Lung (tissue), 12 donors: ENCODE data around the gene MED27. TPM values are rescaled to one million over a fixed set of nuclear protein-coding genes. Genes with fewer than 3 reads are reported as not detected.
A peak's percentile ranks its signal among the peaks of the same experiment; 100 is the strongest.

Source experiments
- ATAC-seq: fragments of 200-7000 bp; cut with Tn5 transposase; one replicate; pipeline ENCODE4 v1.9.1; 2020; ENCODE audit warnings: moderate number of reproducible peaks; ENCODE audit not compliant: insufficient read depth, low FRiP score
- DNase-seq, 3 donors: peaks; one replicate each; pipeline ENCODE4 v3.0.0-alpha.2; 2013 to 2017
- H3K27ac ChIP-seq, 2 donors: one replicate each; pipeline ENCODE4 v1.5.1; 2013; ENCODE audit warnings: mild to moderate bottlenecking in 2 of 2, moderate library complexity in 2 of 2, control low read depth in 1 of 2, inconsistent platforms in 1 of 2, low read depth in 1 of 2, low read length in 1 of 2
- H3K27me3 ChIP-seq, 3 donors: one replicate each; pipeline ENCODE4 v1.5.1; 2013; ENCODE audit warnings: low read length in 2 of 3; ENCODE audit not compliant: control insufficient read depth in 3 of 3, insufficient read depth in 3 of 3
- H3K36me3 ChIP-seq, 4 donors: one replicate each; pipeline ENCODE4 v1.5.1; 2013; ENCODE audit warnings: low read length in 4 of 4, mild to moderate bottlenecking in 1 of 4, moderate library complexity in 1 of 4; ENCODE audit not compliant: control insufficient read depth in 4 of 4, insufficient read depth in 4 of 4
- H3K4me1 ChIP-seq, 5 donors: one replicate each; pipeline ENCODE4 v1.5.1; 2013; ENCODE audit warnings: low read length in 5 of 5, mild to moderate bottlenecking in 2 of 5, moderate library complexity in 1 of 5; ENCODE audit not compliant: control insufficient read depth in 5 of 5, insufficient read depth in 5 of 5
- H3K4me3 ChIP-seq: one replicate; pipeline ENCODE4 v1.5.1; 2013; ENCODE audit warnings: mild to moderate bottlenecking, control low read depth, moderate library complexity
- H3K9ac ChIP-seq, 2 donors: one replicate each; pipeline ENCODE4 v1.5.1; 2013; ENCODE audit warnings: low read length in 2 of 2, control low read depth in 1 of 2; ENCODE audit not compliant: insufficient read depth in 1 of 2
- H3K9me3 ChIP-seq, 4 donors: one replicate each; pipeline ENCODE4 v1.5.1; 2013; ENCODE audit warnings: low read length in 3 of 4, mild to moderate bottlenecking in 1 of 4, moderate library complexity in 1 of 4; ENCODE audit not compliant: control insufficient read depth in 4 of 4, insufficient read depth in 3 of 4
- WGBS, 2 donors: extraction: QIAGEN DNeasy Blood & Tissue Kit; methylation state at CpG; one replicate each; pipeline ENCODE4 v1.1.7; 2013; 5-methylcytosine and 5-hydroxymethylcytosine counted together
- polyA plus RNA-seq, 2 donors: library from polyadenylated mRNA; stranded (reverse); fragments of 200-250 nt; gene quantifications; one replicate each; pipeline ENCODE4 v1.2.1, GENCODE V29; 2013
- total RNA-seq, 2 donors: library from RNA; depleted of rRNA in 1 of 2; stranded (reverse); fragments of >200 nt in 1 of 2; gene quantifications; one replicate each; pipeline ENCODE4 v1.2.1, GENCODE V29; 2014 to 2021
- TF ChIP-seq, protein P1 (sequence below): IDR thresholded peaks from 2 replicates; pipeline ENCODE4 v1.5.1; 2012; ENCODE audit warnings: mild to moderate bottlenecking; ENCODE audit errors: control extremely low read depth, extremely low read depth
- donor health status: control.
- donor health status: control.
- donor health status: Bipolar disorder and iron deficiency.
- donor health status: healthy.
- donor health status: DM: yes; HTN: yes; CAD: no.

The MED27 gene
- total and polyA plus RNA-seq, 4 donors, result 9.8 to 22.3 (median 16.7) TPM

DNA sequence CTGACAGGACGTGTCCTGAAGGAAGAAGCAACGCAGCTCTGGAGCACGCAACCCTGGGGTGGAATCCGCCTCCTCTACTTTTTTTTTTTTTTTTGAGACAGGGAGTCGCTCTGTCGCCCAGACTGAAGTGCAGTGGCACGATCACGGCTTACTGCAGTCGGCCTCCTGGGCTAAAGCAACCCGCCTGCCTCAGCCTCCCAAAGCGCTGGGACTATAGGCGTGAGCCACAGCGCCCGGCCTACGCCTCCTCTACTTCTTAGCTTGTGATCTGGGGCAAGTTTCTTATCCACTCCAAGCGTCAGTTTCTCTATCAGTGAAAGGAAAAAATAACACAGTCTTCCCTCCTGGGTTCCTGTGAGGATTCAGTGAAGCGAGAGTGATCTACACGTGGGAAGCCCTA is 243.6 kb downstream of the MED27 start:
- no peak for DNase-seq
- no peak overlapping the region for H3K4me3 ChIP-seq
- H3K9me3 ChIP-seq, result peaks cover 0 to 22% (median 5%) of the 10 kb centered on the region in 4 donors
- no peak overlapping the region for H3K27ac ChIP-seq
- no peaks in the 10 kb centered on the region for H3K36me3 ChIP-seq
- ATAC-seq, result no peak
- TF ChIP-seq, protein P1, sequence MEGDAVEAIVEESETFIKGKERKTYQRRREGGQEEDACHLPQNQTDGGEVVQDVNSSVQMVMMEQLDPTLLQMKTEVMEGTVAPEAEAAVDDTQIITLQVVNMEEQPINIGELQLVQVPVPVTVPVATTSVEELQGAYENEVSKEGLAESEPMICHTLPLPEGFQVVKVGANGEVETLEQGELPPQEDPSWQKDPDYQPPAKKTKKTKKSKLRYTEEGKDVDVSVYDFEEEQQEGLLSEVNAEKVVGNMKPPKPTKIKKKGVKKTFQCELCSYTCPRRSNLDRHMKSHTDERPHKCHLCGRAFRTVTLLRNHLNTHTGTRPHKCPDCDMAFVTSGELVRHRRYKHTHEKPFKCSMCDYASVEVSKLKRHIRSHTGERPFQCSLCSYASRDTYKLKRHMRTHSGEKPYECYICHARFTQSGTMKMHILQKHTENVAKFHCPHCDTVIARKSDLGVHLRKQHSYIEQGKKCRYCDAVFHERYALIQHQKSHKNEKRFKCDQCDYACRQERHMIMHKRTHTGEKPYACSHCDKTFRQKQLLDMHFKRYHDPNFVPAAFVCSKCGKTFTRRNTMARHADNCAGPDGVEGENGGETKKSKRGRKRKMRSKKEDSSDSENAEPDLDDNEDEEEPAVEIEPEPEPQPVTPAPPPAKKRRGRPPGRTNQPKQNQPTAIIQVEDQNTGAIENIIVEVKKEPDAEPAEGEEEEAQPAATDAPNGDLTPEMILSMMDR, result no peak
- H3K27me3 ChIP-seq, result peaks cover 0 to 12% (median 0%) of the 10 kb centered on the region in 3 donors
- H3K4me1 ChIP-seq, result peaks cover 0 to 14% (median 0%) of the 10 kb centered on the region in 5 donors
- WGBS, 2 donors, result 80 to 84% methylated on average over 18 of the region's 18 CpGs
- no peak overlapping the region for H3K9ac ChIP-seq

DNA sequence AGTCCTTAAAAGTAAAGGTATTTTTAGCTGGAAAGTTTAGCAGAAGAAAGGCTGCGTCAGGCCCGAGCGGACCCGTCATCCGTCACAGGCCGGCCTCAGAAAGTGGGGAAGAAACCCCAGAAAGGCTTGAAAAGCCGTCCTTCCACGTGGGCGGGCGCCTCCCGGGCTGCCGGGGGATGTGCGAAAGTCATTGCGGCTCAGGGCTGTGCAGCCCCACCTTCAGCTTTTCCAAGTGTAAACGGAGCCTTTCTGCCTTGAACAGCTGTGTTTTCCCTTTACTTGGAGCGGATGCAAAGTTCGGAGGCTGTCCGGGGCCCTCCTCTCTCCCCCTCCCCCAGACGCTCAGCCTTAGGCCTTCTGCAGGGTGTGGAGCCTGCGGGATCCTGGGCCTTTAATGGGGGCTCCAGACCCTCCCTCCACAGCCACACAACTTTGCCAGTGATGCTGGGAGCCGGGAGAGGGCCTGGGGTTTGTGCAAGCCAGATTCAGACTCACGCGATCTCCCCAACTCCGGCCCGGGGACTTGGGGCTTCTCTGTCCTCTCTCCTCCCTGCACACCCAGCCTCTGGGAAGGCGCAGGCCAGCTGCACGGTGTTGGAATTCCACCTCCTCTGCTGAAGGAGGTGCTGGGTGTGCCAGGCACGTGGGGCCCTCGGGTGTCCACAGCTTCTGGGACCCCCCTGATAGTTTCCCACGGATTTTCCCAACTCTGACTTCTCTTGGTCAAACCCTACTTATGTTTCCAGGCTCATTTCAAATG is 244.3 kb downstream of the MED27 start:
- Histone ChIP-seq H3K4me3 (no peak overlapping the region), H3K27me3 (peaks cover 0 to 12% (median 0%) of the 10 kb centered on the region in 3 donors), H3K9ac (no peak overlapping the region), H3K36me3 (no peaks in the 10 kb centered on the region), H3K27ac (no peak overlapping the region), H3K4me1 (peaks cover 0 to 14% (median 0%) of the 10 kb centered on the region in 5 donors), H3K9me3 (peaks cover 0 to 22% (median 5%) of the 10 kb centered on the region in 4 donors)
- DNase-seq, result peak; percentile 81 to 93 (median 90)
- TF ChIP-seq, protein P1, result no peak
- no peak for ATAC-seq
- WGBS, 2 donors, result 45 to 49% methylated on average over 30 of the region's 30 CpGs

DNA sequence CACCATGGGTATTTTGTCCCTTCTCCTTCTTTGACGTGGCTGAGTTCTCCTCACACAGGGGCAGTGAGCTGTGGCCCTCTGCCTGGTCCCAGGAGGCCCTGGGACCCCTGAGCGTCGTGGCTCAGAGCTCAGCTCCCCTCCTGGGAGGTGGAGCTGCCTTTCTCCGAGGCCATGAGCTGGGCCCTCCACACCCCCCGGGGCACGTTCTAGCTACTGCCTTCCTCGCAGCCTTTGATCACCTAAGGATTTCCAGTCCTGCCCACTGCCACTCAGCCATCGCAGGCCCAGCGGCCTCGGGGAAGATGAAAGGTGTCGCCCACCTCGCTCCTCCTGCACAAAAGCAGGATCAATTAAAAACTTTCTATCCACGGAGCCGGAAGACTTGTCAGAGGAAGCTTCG is 244.9 kb downstream of the MED27 start:
- peaks cover 0 to 14% (median 0%) of the 10 kb centered on the region in 5 donors for H3K4me1 ChIP-seq
- H3K27ac ChIP-seq, result no peak overlapping the region
- TF ChIP-seq, protein P1, result no peak
- DNase-seq, result no peak
- H3K4me3 ChIP-seq, result no peak overlapping the region
- H3K9ac ChIP-seq, result no peak overlapping the region
- H3K27me3 ChIP-seq, result peaks cover 0 to 12% (median 0%) of the 10 kb centered on the region in 3 donors
- WGBS, 2 donors, result 52 to 55% methylated on average over 15 of the region's 15 CpGs
- no peaks in the 10 kb centered on the region for H3K36me3 ChIP-seq
- no peak for ATAC-seq
- H3K9me3 ChIP-seq, result peaks cover 0 to 22% (median 5%) of the 10 kb centered on the region in 4 donors
